Activated CD4-positive, alpha-beta T cell treated with anti-CD3 and anti-CD28 coated beads for 36 hours (primary cell): ENCODE results near the gene TPPP3. TPM values are rescaled to one million over a fixed set of nuclear protein-coding genes. Genes with fewer than 3 reads are reported as not detected.

Experiments
- ATAC-seq: fragments of 200-7000 bp; cut with Tn5 transposase; one replicate; pipeline ENCODE4 v1.10.0; 2021; ENCODE audit warnings: mild to moderate bottlenecking, moderate library complexity
- CTCF ChIA-PET: fragments of 350-600 bp; sonication (Branson Sonifier 250); formaldehyde crosslinking; loops from one replicate; lab custom pipeline; 2021; ENCODE audit warnings: antibody characterized with exemption; lab: Charles Lee
- POLR2A ChIA-PET: fragments of 350-600 bp; sonication (Branson Sonifier 250); formaldehyde crosslinking; loops from one replicate; lab custom pipeline; 2021; ENCODE audit warnings: antibody characterized with exemption, inconsistent platforms; lab: Charles Lee
- DNase-seq: peaks from one replicate; pipeline ENCODE4 v3.0.0-alpha.2; 2020
- H3K27ac Mint-ChIP-seq: one replicate; pipeline ENCODE4 v1.8.0; 2021; ENCODE audit warnings: mixed read lengths
- H3K27me3 Mint-ChIP-seq: one replicate; pipeline ENCODE4 v1.8.0; 2021; ENCODE audit warnings: mixed read lengths
- H3K36me3 Mint-ChIP-seq: one replicate; pipeline ENCODE4 v1.8.0; 2021; ENCODE audit warnings: low read depth, mixed read lengths
- H3K4me1 Mint-ChIP-seq: one replicate; pipeline ENCODE4 v1.8.0; 2021; ENCODE audit warnings: mixed read lengths
- H3K4me3 Mint-ChIP-seq: one replicate; pipeline ENCODE4 v1.8.0; 2021; ENCODE audit warnings: mild to moderate bottlenecking, moderate library complexity, mixed read lengths
- H3K9me3 Mint-ChIP-seq: one replicate; pipeline ENCODE4 v1.8.0; 2021; ENCODE audit warnings: low read depth, mixed read lengths
- intact Hi-C, 2 experiments: fragments of 100-400 bp; cut with DNase I in 1 of 2; cut with micrococcal nuclease in 1 of 2; formaldehyde crosslinking; loops; one replicate each; pipeline versions ENCODE4 v1.14.2 to v1.15.1; 2022 to 2024; cut with DNase I, micrococcal nuclease
- total RNA-seq, 2 experiments: library from RNA; stranded (reverse); gene quantifications; one replicate each; pipeline ENCODE4 v1.2.3, GENCODE V29; 2021

Gene TPPP3
- total RNA-seq, 2 experiments from 2014 or later: not detected

- Mint-ChIP-seq H3K27ac (no peak overlapping the region), H3K4me1 (peaks cover 9% of the 10 kb centered on the region), H3K36me3 (no peaks in the 10 kb centered on the region), H3K4me3 (no peak overlapping the region), H3K9me3 (no peaks in the 10 kb centered on the region), H3K27me3 (peaks cover 27% of the 10 kb centered on the region)
- intact Hi-C loops: loop anchor here in 1 of 2 experiments (5.0 kb wide), 1 partner anchor 134 kb away; no protein-coding TSS in a partner anchor
- POLR2A ChIA-PET: no interaction called here
- DNase-seq: no peak
- no peak for ATAC-seq
- CTCF ChIA-PET: interaction anchor here (1.4 kb wide), 1 partner anchor 70 kb away, joined by 3 read pairs; no protein-coding TSS in a partner anchor
Measured at GRCh38 chr16:67396159-67397035, 3.1 kb upstream of the TPPP3 start.

GRCh38 chr16:67395458-67396158 is 2.3 kb upstream of the TPPP3 start:
- H3K9me3 Mint-ChIP-seq: no peaks in the 10 kb centered on the region
- ChIA-PET POLR2A (no interaction called here), CTCF (no interaction called here)
- no peak for ATAC-seq
- H3K4me1 Mint-ChIP-seq: peaks cover 9% of the 10 kb centered on the region
- H3K36me3 Mint-ChIP-seq: no peaks in the 10 kb centered on the region
- no peak overlapping the region for H3K4me3 Mint-ChIP-seq
- H3K27ac Mint-ChIP-seq: no peak overlapping the region
- intact Hi-C loops: loop anchor here in 1 of 2 experiments (5.0 kb wide), 1 partner anchor 133 kb away; no protein-coding TSS in a partner anchor
- H3K27me3 Mint-ChIP-seq: peaks cover 25% of the 10 kb centered on the region
- no peak for DNase-seq

GRCh38 chr16:67395105-67395457 is 1.8 kb upstream of the TPPP3 start:
- ATAC-seq (no peak), DNase-seq (no peak)
- Mint-ChIP-seq H3K4me3 (no peak overlapping the region), H3K4me1 (peaks cover 9% of the 10 kb centered on the region), H3K27me3 (peaks cover 25% of the 10 kb centered on the region), H3K36me3 (no peaks in the 10 kb centered on the region), H3K27ac (no peak overlapping the region), H3K9me3 (no peaks in the 10 kb centered on the region)
- intact Hi-C loops: loop anchor here in 1 of 2 experiments (5.0 kb wide), 1 partner anchor 133 kb away; no protein-coding TSS in a partner anchor
- ChIA-PET POLR2A (no interaction called here), CTCF (no interaction called here)

GRCh38 chr16:67394155-67395104 is 1.1 kb upstream of the TPPP3 start:
- H3K4me3 Mint-ChIP-seq: peak overlapping the region; percentile 18
- peaks cover 27% of the 10 kb centered on the region for H3K27me3 Mint-ChIP-seq
- intact Hi-C loops: loop anchor here in 1 of 2 experiments (5.0 kb wide), 1 partner anchor 132 kb away; no protein-coding TSS in a partner anchor
- CTCF ChIA-PET: interaction anchor here (0.6 to 2.5 kb wide), 4 partner anchors 19 to 134 kb away, joined by 3 to 10 read pairs (median 6); no protein-coding TSS in a partner anchor
- H3K9me3 Mint-ChIP-seq: no peaks in the 10 kb centered on the region
- no peak for DNase-seq
- peaks cover 9% of the 10 kb centered on the region for H3K4me1 Mint-ChIP-seq
- ATAC-seq: no peak
- POLR2A ChIA-PET: no interaction called here
- no peaks in the 10 kb centered on the region for H3K36me3 Mint-ChIP-seq
- H3K27ac Mint-ChIP-seq: no peak overlapping the region

GRCh38 chr16:67393788-67394154 is 473 bp upstream of the TPPP3 start:
- H3K27me3 Mint-ChIP-seq: peaks cover 27% of the 10 kb centered on the region
- CTCF ChIA-PET: interaction anchor here (0.6 to 2.5 kb wide), 5 partner anchors 12 to 133 kb away, joined by 3 to 10 read pairs (median 4); no protein-coding TSS in a partner anchor
- POLR2A ChIA-PET: no interaction called here
- intact Hi-C loops: no loop called here
- DNase-seq (no peak), ATAC-seq (peak; percentile 6)
- no peak overlapping the region for H3K27ac Mint-ChIP-seq
- peaks cover 9% of the 10 kb centered on the region for H3K4me1 Mint-ChIP-seq
- H3K4me3 Mint-ChIP-seq: peak overlapping the region; percentile 10
- H3K9me3 Mint-ChIP-seq: no peaks in the 10 kb centered on the region
- no peaks in the 10 kb centered on the region for H3K36me3 Mint-ChIP-seq

- ATAC-seq (no peak), DNase-seq (no peak)
- no peak overlapping the region for H3K4me3 Mint-ChIP-seq
- H3K36me3 Mint-ChIP-seq: no peaks in the 10 kb centered on the region
- peaks cover 27% of the 10 kb centered on the region for H3K27me3 Mint-ChIP-seq
- POLR2A ChIA-PET: no interaction called here
- intact Hi-C loops: no loop called here
- H3K4me1 Mint-ChIP-seq: peaks cover 9% of the 10 kb centered on the region
- H3K9me3 Mint-ChIP-seq: no peaks in the 10 kb centered on the region
- no peak overlapping the region for H3K27ac Mint-ChIP-seq
- CTCF ChIA-PET: interaction anchor here (0.7 to 2.5 kb wide), 6 partner anchors 11 to 132 kb away, joined by 3 to 10 read pairs (median 4); no protein-coding TSS in a partner anchor
Measured at GRCh38 chr16:67392301-67393059, 818 bp downstream of the TPPP3 start.

GRCh38 chr16:67391424-67392300 is 1.6 kb downstream of the TPPP3 start:
- Mint-ChIP-seq H3K4me3 (no peak overlapping the region), H3K27ac (no peak overlapping the region), H3K36me3 (no peaks in the 10 kb centered on the region), H3K27me3 (peaks cover 24% of the 10 kb centered on the region), H3K4me1 (peaks cover 9% of the 10 kb centered on the region), H3K9me3 (no peaks in the 10 kb centered on the region)
- intact Hi-C loops: no loop called here
- DNase-seq (no peak), ATAC-seq (no peak)
- ChIA-PET CTCF (interaction anchor here (0.6 to 1.7 kb wide), 3 partner anchors 8 to 139 kb away, joined by 3 to 6 read pairs (median 3); no protein-coding TSS in a partner anchor), POLR2A (interaction anchor here (0.6 kb wide), 1 partner anchor 19 kb away, joined by 7 read pairs; no protein-coding TSS in a partner anchor)

- no peak for DNase-seq
- H3K4me3 Mint-ChIP-seq: no peak overlapping the region
- ATAC-seq: no peak
- ChIA-PET POLR2A (interaction anchor here (0.5 kb wide), 1 partner anchor 116 kb away, joined by 5 read pairs; no protein-coding TSS in a partner anchor), CTCF (interaction anchor here (0.6 to 1.7 kb wide), 3 partner anchors 9 to 140 kb away, joined by 3 to 6 read pairs (median 3); no protein-coding TSS in a partner anchor)
- no peaks in the 10 kb centered on the region for H3K36me3 Mint-ChIP-seq
- peaks cover 9% of the 10 kb centered on the region for H3K4me1 Mint-ChIP-seq
- H3K27me3 Mint-ChIP-seq: peaks cover 23% of the 10 kb centered on the region
- no peak overlapping the region for H3K27ac Mint-ChIP-seq
- no peaks in the 10 kb centered on the region for H3K9me3 Mint-ChIP-seq
- intact Hi-C loops: no loop called here
Measured at GRCh38 chr16:67390816-67391423, 2.4 kb downstream of the TPPP3 start.
